ENCODE results near the gene ARL5C.

The ARL5C gene

DNA sequence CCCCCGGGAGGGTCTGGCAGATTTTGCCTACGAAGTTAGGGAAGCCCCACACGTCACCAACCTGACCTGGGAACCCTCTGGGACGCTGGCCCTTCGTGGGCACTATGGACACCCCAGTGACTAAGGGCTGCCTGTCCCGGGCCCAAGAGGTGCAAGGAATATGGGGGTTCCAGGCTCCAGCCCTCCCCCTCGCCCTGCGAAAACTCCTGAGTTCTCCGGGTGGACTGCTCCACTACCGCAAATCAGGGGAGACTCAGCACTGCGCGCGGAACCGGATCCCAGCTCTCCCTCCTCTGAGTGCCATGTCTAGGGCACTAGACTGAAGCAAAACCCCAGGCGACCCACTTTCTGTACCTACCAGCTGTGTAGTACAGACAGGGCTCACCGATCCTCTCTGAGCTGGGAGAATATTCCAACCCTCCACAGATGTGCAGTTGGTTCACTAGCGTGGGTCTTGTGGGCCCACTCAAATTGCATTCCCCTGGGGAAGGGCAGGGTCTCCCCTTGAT is at the start of gene ARL5C:
ARL5C (minus strand) TSS at position 321 of the 509 bp plus-strand sequence. CDS start 401 bp downstream, outside the sequence.
- DNase-seq (ENCODE audit: low read depth in 2 of 2), result no peak

GRCh38 chr17:39213852-39214251 is 47.9 kb upstream of the ARL5C start:
- DNase-seq (ENCODE audit: low read depth in 2 of 2), result no peak

GRCh38 chr17:39212841-39213480 is 47.0 kb upstream of the ARL5C start:
- DNase-seq (ENCODE audit: low read depth in 2 of 2), result no peak

- no peak for DNase-seq (ENCODE audit: low read depth in 2 of 2)
Measured at GRCh38 chr17:39212195-39212810, 46.3 kb upstream of the ARL5C start.

- no peak for DNase-seq (ENCODE audit: low read depth in 2 of 2)
Measured at GRCh38 chr17:39210093-39210434, 44.1 kb upstream of the ARL5C start.

DNA sequence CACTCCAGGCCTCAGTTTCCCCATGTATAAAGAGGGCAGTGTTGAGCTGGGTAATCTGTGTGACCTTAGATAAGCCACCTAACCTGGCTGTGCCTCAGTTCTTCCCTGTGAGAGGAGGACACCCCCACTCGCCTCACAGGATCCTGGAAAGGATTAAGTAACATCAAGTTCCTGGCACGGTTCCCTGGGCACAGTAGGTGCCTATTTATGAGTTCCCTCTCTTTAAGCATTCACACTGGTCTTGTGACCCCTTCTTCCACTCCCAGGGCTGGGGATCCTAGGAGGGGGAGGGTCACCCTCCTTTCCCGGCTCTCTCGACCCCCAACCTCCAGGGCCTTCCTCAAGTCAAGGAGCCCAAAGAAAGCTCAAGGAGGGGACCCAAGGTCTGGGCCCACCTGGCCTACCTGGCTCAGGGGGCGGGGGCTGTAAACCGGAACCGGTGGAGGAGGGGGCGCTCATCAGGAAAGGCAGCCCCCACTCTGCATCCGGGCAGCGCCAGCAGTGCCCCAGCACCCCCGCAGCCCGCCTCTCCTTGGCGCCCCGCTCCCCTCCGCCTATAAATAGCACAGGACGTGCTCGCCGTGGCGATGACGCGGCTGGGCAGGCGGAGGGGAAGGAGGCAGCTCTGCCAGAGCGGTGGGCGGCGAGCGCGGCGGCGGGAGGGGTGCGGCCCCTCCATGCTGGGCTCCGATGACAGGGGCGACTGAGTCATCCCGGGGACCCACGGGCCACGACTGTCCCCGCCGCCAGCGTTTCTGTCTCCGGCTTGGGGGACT is 43.5 kb upstream of the ARL5C start:
- DNase-seq (ENCODE audit: low read depth in 2 of 2), result peak; percentile 35 to 46

GRCh38 chr17:39208893-39209292 is 42.9 kb upstream of the ARL5C start:
- DNase-seq (ENCODE audit: low read depth in 2 of 2), result no peak

GRCh38 chr17:39208136-39208535 is 42.2 kb upstream of the ARL5C start:
- DNase-seq (ENCODE audit: low read depth in 2 of 2), result no peak

- no peak for DNase-seq (ENCODE audit: low read depth in 2 of 2)
Measured at GRCh38 chr17:39205112-39205526, 39.2 kb upstream of the ARL5C start.

- DNase-seq (ENCODE audit: low read depth in 2 of 2), result no peak
Measured at GRCh38 chr17:39204245-39204644, 38.3 kb upstream of the ARL5C start.

- DNase-seq (ENCODE audit: low read depth in 2 of 2), result no peak
Measured at GRCh38 chr17:39200957-39201510, 35.1 kb upstream of the ARL5C start.

- DNase-seq (ENCODE audit: low read depth in 2 of 2), result peak; percentile 67 to 70
Measured at GRCh38 chr17:39200070-39200879, 34.3 kb upstream of the ARL5C start, which contains the start of gene RPL19. Gene RPL19, plus strand, starts transcription at chr17:39200283. Its CDS starts 62 bp downstream, at chr17:39200345.

GRCh38 chr17:39199820-39200069 is 33.8 kb upstream of the ARL5C start:
- peak; percentile 80 to 87 for DNase-seq (ENCODE audit: low read depth in 2 of 2)

DNA sequence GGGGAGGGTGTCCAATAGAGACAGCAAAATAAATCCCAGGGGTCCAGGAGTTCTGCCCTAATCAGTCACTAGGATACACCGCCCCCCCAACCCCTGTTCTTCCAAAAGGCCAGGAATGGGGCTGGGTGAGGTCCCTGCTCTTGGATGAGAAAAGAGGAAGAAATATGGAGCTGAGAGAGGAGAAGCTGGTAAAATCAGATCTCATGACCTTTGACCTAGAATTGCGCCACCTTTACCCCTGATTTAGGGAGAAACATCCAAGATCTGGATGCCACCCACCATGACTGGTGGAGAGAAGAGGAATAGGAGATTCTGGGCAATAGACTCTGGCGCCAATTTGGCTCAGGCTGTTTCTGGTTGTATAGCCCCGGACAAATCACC is 32.2 kb upstream of the ARL5C start:
- no peak for DNase-seq (ENCODE audit: low read depth in 2 of 2)

DNA sequence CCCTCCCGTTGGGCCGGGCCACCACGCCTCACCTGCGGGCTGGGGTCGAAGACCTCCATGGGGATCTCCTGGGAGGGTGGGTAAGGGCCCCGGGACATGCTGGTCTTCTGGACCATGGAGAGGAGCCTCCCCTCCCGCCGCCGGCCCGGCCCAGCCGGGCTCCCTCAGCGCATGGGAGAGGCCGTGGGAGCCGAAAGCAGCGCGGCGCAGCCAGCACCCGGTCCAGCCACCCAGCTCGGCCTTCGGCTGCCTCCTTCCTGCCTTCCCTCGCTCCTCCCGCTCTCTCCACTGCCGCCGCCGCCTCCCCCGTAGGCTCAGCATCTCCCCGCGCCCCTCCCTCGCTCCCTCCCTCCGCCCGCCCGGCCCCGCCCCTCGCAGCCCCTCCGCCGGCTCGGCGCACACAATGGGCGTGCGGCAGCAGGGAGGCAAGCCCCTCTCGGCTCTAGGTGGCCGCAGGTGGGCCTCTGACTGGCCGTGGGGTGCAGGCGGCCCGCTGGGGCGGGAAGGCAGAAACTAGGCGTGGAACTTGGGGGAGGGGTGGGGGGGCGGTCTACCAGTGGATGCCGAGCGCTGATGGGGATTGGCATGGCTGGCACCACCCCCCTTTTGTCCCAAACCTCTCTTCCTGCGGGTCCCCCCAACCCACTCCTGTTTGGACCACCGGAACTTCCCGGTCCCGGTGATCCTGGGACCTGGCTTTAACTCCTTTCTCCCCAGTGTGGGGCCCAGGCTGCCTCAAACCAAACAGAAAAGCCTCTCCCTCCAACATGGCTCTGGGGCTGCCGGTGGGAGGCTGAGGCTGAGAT is 31.6 kb upstream of the ARL5C start, which contains the start of gene CACNB1:
CACNB1 (minus strand) TSS at position 290 of the 806 bp plus-strand sequence; CDS start at position 116, 174 bp downstream.
- DNase-seq (ENCODE audit: low read depth in 2 of 2), result peak; percentile 47 to 72

- no peak for DNase-seq (ENCODE audit: low read depth in 2 of 2)
Measured at GRCh38 chr17:39196808-39197291, 30.9 kb upstream of the ARL5C start.

DNA sequence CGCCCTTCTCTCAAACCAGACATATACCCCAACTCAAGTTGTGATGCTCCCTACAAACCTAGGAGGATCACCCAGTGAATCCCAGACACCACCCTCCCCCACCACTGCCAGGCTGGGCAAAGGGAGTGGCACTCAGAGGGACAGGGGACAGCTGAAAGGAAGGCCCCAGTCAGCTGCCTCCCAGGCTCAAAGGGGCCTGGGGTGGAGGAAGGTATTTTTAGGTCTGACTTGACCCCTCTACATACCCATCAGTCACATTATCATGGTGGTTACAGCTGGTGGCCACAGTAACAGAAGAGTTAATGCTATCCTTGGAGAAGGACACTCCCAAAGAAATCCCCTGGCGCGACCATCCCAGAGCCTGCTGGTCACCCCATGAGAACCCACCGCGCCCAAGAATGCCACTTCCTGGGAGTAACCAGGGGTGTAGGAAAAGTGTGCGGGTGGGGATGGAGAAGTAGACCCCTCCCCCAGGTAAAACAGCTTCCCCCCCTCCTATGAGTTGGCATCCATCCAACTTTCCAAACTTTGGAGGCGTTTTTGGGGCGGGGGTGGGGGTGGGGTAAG is 30.4 kb upstream of the ARL5C start:
- no peak for DNase-seq (ENCODE audit: low read depth in 2 of 2)

DNA sequence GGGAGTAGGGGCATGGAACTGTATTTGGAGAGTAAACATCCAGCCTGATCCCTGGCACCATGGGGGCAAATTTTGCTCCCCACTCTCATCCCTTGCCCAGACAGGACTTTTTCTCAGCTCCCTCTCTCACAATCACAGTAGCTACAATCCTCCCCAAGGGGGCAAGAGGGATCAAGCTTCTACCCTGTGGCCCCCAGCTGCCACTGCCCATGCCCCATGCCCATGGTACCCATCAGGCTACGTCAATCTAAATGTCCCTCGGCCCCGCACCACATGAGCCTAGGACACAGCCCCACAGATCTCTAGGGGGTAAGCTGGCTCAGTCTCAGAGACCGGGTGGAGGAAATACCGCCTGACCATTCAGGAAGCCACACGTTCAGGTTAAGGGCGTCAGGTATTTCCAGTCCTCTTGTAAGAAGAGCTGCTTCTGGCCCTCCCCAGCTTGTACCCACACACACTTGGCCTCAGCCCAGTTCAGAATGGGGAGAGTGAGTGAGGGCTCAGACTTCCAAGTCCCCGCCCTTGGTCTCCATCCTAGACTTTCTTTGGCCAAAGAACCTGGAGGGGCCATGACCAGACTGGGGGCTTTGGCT is 29.7 kb upstream of the ARL5C start:
- no peak for DNase-seq (ENCODE audit: low read depth in 2 of 2)

GRCh38 chr17:39194985-39195524 is 29.1 kb upstream of the ARL5C start:
- no peak for DNase-seq (ENCODE audit: low read depth in 2 of 2)
